Neural progenitor cell (in vitro differentiated cells): ENCODE measurements around the gene FGFRL1.

Source experiments
- CTCF ChIP-seq: fragments of 200-600 bp; sonication (generic); IDR thresholded peaks from 2 replicates; pipeline ENCODE4 v1.5.1; 2017; ENCODE audit warnings: antibody characterized with exemption, mild to moderate bottlenecking
- EZH2 ChIP-seq: fragments of 200-600 bp; sonication (generic); IDR thresholded peaks from 2 replicates; pipeline ENCODE4 v1.6.1; 2017; ENCODE audit warnings: antibody characterized with exemption, mild to moderate bottlenecking, moderate library complexity
- EZH2phosphoT487 ChIP-seq: fragments of 200-600 bp; sonication (generic); IDR thresholded peaks from 2 replicates; pipeline ENCODE4 v1.6.1; 2017; ENCODE audit warnings: antibody characterized with exemption

- TF ChIP-seq CTCF (no peak), EZH2phosphoT487 (no peak), EZH2 (no peak)
These were observed 43.2 kb upstream of the FGFRL1 start for GRCh38 chr4:968221-968620.
